ENCODE measurements around the gene ARHGAP36.

ARHGAP36 gene

GRCh38 chrX:131083510-131084142, 25.5 kb downstream of the ARHGAP36 start:
- TF ChIP-seq, protein P1, sequence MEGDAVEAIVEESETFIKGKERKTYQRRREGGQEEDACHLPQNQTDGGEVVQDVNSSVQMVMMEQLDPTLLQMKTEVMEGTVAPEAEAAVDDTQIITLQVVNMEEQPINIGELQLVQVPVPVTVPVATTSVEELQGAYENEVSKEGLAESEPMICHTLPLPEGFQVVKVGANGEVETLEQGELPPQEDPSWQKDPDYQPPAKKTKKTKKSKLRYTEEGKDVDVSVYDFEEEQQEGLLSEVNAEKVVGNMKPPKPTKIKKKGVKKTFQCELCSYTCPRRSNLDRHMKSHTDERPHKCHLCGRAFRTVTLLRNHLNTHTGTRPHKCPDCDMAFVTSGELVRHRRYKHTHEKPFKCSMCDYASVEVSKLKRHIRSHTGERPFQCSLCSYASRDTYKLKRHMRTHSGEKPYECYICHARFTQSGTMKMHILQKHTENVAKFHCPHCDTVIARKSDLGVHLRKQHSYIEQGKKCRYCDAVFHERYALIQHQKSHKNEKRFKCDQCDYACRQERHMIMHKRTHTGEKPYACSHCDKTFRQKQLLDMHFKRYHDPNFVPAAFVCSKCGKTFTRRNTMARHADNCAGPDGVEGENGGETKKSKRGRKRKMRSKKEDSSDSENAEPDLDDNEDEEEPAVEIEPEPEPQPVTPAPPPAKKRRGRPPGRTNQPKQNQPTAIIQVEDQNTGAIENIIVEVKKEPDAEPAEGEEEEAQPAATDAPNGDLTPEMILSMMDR (conservative IDR thresholded peaks at IDR 0.05; ENCODE audit: control insufficient read depth, insufficient read depth, low read depth, low read length): no peak
- H3K4me3 ChIP-seq (ENCODE audit: control insufficient read depth, low read depth, low read length): no peak overlapping the region
- DNase-seq (ENCODE audit: low read depth): no peak

- TF ChIP-seq, protein P1 (conservative IDR thresholded peaks at IDR 0.05; ENCODE audit: control insufficient read depth, insufficient read depth, low read depth, low read length): no peak
- DNase-seq (ENCODE audit: low read depth): no peak
- H3K4me3 ChIP-seq (ENCODE audit: control insufficient read depth, low read depth, low read length): no peak overlapping the region
Measured at GRCh38 chrX:131084145-131084544, 26.0 kb downstream of the ARHGAP36 start.

- no peak for DNase-seq (ENCODE audit: low read depth)
- TF ChIP-seq, protein P1 (conservative IDR thresholded peaks at IDR 0.05; ENCODE audit: control insufficient read depth, insufficient read depth, low read depth, low read length): no peak
- no peak overlapping the region for H3K4me3 ChIP-seq (ENCODE audit: control insufficient read depth, low read depth, low read length)
Measured at GRCh38 chrX:131136776-131137175, 78.6 kb downstream of the ARHGAP36 start.

DNA sequence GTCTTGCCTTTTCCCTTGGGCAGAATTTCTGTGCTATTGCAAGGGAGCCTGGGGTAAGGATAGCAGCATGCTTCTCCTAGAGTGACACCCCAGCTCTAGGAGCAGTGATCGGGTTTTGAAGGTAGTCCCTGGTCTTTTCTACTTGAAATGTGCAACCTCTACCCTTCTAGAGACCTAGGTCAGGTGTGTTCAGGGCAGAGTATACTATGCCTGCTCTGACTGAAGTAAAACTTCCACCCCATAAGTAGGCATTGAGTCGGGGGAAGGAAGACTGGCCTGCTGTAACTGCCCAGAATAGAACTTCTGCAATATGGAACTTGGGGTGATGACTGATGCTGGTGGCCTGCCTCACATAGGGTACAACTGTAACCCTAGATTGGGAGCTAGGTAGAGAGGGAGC, 80.9 kb downstream of the ARHGAP36 start:
- no peak for DNase-seq (ENCODE audit: low read depth)

More for the DNA sequence above, 80.9 kb downstream of the ARHGAP36 start:
- H3K4me3 ChIP-seq (ENCODE audit: control insufficient read depth, low read depth, low read length): no peak overlapping the region
- TF ChIP-seq, protein P1 (conservative IDR thresholded peaks at IDR 0.05; ENCODE audit: control insufficient read depth, insufficient read depth, low read depth, low read length): no peak
